ENCODE measurements around the gene CYP4F22. TPM values are rescaled to one million over a fixed set of nuclear protein-coding genes. Genes with fewer than 3 reads are reported as not detected.
"Not testable (repeated sequence)": the region's sequence is repeated elsewhere in the genome, so short reads cannot be mapped to it uniquely, and the experiment has no call there.

CYP4F22 gene
- total RNA-seq, 1 donor from 2014 or later, result 10.2 TPM

- ATAC-seq, result no peak
Measured at GRCh38 chr19:15495151-15495550, 13.2 kb upstream of the CYP4F22 start.

- ATAC-seq, result no peak
Measured at GRCh38 chr19:15498156-15498858, 10.0 kb upstream of the CYP4F22 start.

GRCh38 chr19:15498910-15499309 is 9.4 kb upstream of the CYP4F22 start:
- ATAC-seq, result no peak

DNA sequence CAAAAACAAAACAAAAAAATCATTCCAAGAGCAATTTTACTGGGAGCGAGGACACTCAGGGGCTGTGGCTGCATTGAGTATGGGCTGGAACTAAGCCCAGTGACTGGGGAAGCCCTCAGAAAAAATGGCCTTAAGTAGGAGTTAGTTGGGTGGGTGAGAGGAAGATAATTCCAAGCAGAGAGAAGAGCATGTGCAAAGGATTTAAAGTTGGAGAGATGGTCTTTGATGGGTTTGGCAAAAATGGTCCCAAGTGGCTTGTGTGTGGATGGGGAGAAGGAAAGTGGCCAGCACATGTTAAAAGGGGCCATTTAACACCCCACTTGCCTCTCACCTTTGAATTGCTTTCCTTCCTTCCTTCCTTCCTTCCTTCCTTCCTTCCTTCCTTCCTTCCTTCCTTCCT is 6.7 kb upstream of the CYP4F22 start:
- ATAC-seq, result no peak

GRCh38 chr19:15502264-15502663 is 6.1 kb upstream of the CYP4F22 start:
- ATAC-seq, result no peak

GRCh38 chr19:15506074-15506571 is 2.2 kb upstream of the CYP4F22 start:
- ATAC-seq, result no peak

DNA sequence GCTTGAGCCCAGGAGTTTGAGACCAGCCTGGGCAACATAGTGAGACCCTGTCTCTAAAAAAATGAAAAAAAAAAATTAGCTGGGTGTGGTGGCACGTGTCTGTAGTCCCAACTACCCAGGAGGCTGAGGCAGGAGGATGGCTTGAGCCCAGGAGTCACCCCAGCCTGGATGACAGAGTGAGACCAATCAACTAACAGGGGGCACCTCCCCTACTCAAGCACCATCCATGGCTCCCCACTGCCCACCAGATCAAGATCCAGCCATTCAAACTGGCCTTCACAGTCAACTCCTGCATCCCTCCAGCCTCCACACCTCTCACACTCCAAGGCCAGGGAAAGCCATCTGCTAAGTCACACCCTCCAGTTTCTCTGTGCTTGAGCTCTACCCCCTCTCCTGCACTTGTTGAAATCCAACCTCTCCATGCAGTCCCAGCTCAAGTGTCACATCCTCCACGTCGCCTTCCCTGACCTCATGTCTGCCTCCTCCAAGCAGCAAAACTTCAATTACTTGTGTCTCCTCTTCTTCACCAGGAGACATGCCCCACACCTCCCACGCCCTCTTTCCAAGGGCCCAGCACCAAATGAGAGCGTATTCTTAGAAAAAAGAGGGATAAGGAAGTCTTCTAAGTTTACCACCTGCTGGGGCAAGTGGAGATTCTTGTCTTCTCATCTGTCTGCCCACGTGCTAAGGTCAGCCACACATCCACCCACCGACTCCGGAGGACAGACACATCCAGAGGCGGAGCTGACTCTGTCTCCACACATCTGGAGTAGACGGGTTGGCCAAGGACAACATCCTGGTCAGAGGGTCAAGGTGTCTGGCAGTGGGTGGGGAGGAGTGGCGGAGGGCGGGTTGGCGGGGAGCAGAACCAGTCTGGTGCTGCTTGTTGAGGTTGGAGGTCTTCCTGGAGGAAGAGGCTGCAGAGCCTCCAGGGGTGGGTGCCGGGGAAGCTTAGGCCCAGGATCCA is 974 bp upstream of the CYP4F22 start:
- no peak for ATAC-seq

- peak; percentile 90 for ATAC-seq
Measured at GRCh38 chr19:15511671-15512424, 3.5 kb downstream of the CYP4F22 start.

DNA sequence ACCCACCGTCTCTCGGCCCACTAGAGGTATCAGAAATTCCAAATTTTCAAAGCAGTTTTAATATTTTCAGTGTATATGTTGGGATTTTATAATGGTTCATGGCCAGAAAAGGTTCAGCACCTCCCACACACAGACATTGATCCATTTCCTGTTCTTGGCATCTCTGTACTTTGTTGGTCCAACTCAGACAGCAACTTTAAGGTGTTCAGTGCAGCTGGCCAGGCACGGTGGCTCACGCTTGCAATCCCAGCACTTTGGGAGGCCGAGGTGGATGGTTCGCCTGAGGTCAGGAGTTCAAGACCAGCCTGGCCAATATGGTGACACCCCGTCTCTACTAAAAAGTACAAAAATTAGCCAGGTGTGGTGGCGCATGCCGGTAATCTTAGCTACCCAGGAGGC is 6.9 kb downstream of the CYP4F22 start:
- not testable (repeated sequence) for ATAC-seq

- no peak for ATAC-seq
Measured at GRCh38 chr19:15516363-15516762, 8.0 kb downstream of the CYP4F22 start.

DNA sequence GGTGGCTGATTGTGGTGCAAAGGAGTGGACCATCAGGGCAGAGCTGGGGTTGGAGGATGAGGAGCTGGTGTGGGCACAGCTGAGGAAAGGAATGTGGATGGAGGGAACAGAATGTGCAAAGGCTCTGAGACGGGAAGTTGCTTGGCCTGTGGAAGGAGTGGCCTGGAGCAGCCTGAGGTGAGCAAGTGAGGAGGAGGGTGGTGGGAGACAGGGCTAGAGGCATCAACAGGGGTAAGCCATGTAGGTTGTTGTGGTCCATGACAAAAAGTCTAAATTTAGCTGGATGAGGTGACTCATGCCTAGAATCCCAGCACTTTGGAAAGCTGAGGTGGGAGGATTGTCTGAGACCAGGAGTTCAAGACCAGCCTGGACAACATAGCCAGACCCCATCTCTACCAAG is 9.5 kb downstream of the CYP4F22 start:
- ATAC-seq, result no peak

GRCh38 chr19:15519433-15519976 is 11.2 kb downstream of the CYP4F22 start:
- ATAC-seq, result no peak

DNA sequence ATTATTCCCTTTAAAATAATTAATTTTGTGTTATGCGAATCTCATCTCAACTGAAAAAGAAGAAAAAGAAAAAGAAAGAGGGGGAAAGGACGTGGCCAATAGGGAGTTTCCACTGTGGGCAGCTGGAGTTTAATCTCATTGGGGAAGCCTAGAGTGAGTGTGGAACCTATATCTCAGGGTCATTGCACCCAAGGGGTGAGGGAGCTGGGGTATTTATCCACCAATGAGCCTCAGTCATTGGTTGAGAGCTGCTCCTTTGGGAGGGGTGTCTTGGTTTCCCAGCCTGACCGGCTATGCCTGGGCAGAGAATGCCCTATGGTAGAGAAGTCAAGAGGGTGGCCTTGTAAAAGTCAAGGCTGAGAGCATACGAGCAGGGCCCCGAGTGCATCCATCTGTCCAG is 16.5 kb downstream of the CYP4F22 start:
- ATAC-seq, result no peak

GRCh38 chr19:15525291-15525690 is 17.0 kb downstream of the CYP4F22 start:
- ATAC-seq, result no peak

GRCh38 chr19:15526408-15526807 is 18.1 kb downstream of the CYP4F22 start:
- no peak for ATAC-seq

- no peak for ATAC-seq
Measured at GRCh38 chr19:15527705-15528104, 19.4 kb downstream of the CYP4F22 start.

DNA sequence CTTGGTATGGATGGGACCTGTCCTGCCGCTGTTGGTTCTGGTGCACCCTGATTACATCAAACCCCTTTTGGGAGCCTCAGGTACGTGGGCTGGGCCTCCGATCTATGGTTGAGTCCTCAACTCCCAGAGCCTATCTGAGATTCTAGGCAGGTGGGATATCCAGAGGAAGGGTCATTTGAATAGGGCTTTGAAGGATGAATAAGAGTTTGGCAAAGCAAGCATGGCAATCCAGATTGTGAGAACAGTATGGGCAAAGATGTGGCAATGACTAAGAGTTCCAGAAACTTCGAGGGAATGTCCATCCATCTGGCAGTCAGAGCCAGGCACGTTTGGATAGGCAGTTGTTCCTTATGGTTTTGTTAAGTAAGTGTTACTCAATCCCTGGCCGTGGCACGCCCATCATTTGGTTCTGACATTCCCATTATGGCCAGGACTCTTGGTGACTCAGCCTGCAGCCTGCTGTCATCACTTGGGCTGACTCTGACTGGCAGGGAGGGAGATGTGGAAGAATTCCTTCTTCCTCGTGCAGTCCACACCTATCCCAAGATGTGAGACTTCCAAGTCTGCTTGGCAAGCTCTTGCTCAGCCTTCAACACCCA is 21.5 kb downstream of the CYP4F22 start:
- peak; percentile 37 for ATAC-seq

GRCh38 chr19:15532779-15533521 is 24.6 kb downstream of the CYP4F22 start:
- peak; percentile 76 for ATAC-seq

- ATAC-seq, result not testable (repeated sequence)
Measured at GRCh38 chr19:15533522-15533830, 25.2 kb downstream of the CYP4F22 start.

DNA sequence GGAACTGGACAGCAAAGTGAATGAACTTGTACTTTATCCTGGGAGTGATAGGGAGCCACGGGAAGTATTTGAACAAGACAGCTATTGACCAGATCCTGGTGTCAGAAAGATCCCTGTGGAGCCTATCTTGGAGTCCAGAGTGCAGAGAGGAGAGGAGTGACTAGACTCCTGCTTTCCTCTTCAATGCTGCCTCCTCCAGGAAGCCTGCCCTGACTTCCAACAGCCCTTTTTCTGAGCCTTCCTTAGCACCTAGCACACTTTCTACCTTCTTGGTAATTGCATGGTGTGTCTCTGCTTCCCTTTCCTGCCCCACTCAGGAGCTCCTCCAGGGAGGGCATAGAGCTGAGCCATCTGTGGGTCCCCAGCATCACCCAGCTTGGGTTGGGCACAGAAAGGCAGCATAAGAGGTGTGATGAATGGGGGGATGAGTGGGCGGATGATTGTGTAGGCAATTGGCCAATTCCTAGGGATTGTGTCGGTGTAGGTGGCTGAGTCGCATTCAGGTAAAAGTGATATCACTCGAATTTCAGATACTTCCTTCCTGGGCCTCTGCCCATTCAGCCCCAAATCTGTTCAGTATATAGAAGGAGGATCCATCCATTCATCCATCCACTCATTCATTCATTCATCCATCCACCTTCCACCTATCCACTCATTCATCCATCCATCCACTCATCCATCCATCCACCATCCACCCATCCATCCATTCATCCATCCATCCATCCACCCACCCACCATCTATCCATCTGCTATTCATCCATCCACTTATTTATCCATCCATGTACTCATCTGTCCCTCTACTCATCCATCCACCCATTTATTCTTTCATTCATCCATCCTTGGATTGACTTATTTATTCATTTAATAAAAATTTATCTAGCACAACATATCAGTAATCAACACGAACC is 26.9 kb downstream of the CYP4F22 start:
- ATAC-seq, result no peak

Measured in esophagus mucosa (tissue), 1 donor.